Body of pancreas (tissue), 4 donors: ENCODE measurements around the gene MC4R. TPM values are rescaled to one million over a fixed set of nuclear protein-coding genes. Genes with fewer than 3 reads are reported as not detected.
"Not testable (repeated sequence)": the region's sequence is repeated elsewhere in the genome, so short reads cannot be mapped to it uniquely, and the experiment has no call there.

Experiments used
- ATAC-seq: fragments of 150-250 bp; one replicate; pipeline ENCODE4 v1.9.1; 2016
- DNase-seq, 4 donors: peaks; one replicate each; pipeline ENCODE4 v3.0.0-alpha.2; 2019
- H3K27ac ChIP-seq, 4 donors: fragments of 200-600 bp; sonication (generic); 1 replicate in 3 of 4; 2 replicates in 1 of 4; pipeline versions ENCODE4 v1.5.1 to v1.6.1; 2016 to 2019; ENCODE audit warnings: mild to moderate bottlenecking in 1 of 4, mixed read lengths in 1 of 4, moderate library complexity in 1 of 4
- H3K27me3 ChIP-seq, 2 donors: fragments of 200-600 bp; sonication (generic); one replicate each; pipeline ENCODE4 v1.6.0; 2016; ENCODE audit warnings: mild to moderate bottlenecking in 1 of 2
- H3K36me3 ChIP-seq, 2 donors: fragments of 200-600 bp; sonication (generic); replicated peaks in 1 of 2; 2 replicates each; pipeline ENCODE4 v1.5.1; 2016; ENCODE audit warnings: low read depth in 2 of 2; ENCODE audit not compliant: insufficient read depth in 1 of 2
- H3K4me1 ChIP-seq: fragments of 200-600 bp; sonication (generic); one replicate; pipeline ENCODE4 v1.6.0; 2016
- H3K4me3 ChIP-seq, 2 donors: fragments of 200-600 bp; sonication (generic); 1 replicate in 1 of 2; 2 replicates in 1 of 2; pipeline ENCODE4 v1.5.1; 2016 to 2019
- H3K9me3 ChIP-seq, 3 donors: fragments of 200-600 bp; sonication (generic); 1 replicate in 2 of 3; 2 replicates in 1 of 3; pipeline ENCODE4 v1.5.1; 2016
- CTCF ChIP-seq, 7 experiments: fragments of 450-650 bp in 4 of 7; fragments of 200-600 bp in 3 of 7; sonication (generic) in 3 of 7; IDR thresholded peaks; one replicate each; pipeline ENCODE4 v1.5.1; 2016 to 2019; ENCODE audit warnings: antibody characterized with exemption in 7 of 7
- POLR2A ChIP-seq, 3 donors: fragments of 450-650 bp; IDR thresholded peaks; one replicate each; pipeline ENCODE4 v1.6.1; 2016; ENCODE audit warnings: antibody characterized with exemption in 3 of 3, mild to moderate bottlenecking in 2 of 3
- WGBS, 2 donors: methylation state at CpG; one replicate each; pipeline ENCODE4 v1.1.5; 2017; 5-methylcytosine and 5-hydroxymethylcytosine counted together
- intact Hi-C: fragments of 100-400 bp; cut with DNase I; formaldehyde crosslinking; loops from one replicate; pipeline ENCODE4 v1.15.1; 2023
- total RNA-seq, 2 donors: library from RNA; depleted of rRNA; stranded (reverse); fragments of >200 nt; gene quantifications; one replicate each; pipeline ENCODE4 v1.1.0, GENCODE V29; 2016

MC4R gene
- total RNA-seq: not detected

GRCh38 chr18:60372596-60372995 lies at the start of gene MC4R:
Gene MC4R, minus strand, starts transcription at chr18:60372775. Its CDS starts 426 bp downstream, at chr18:60372349.
- ATAC-seq (no peak), DNase-seq (peak in 1 of 4 donors; percentile 9)
- H3K36me3 ChIP-seq: no peaks in the 10 kb centered on the region
- no peak for TF ChIP-seq POLR2A (IDR thresholded peaks at IDR 0.05)
- WGBS, 2 donors: 3 to 6% methylated on average over 9 of the region's 9 CpGs
- no peak within 1 kb of the TSS for H3K4me3 ChIP-seq
- intact Hi-C loops: no loop called here
- no peaks in the 10 kb centered on the region for H3K27me3 ChIP-seq
- H3K4me1 ChIP-seq: no peaks in the 10 kb centered on the region
- no peak within 1 kb of the TSS for H3K27ac ChIP-seq
- no peaks in the 10 kb centered on the region for H3K9me3 ChIP-seq

GRCh38 chr18:60422306-60422705 lies 49.7 kb upstream of the MC4R start:
- ATAC-seq, H3K4me1 ChIP-seq, H3K4me3 ChIP-seq, intact Hi-C loops, H3K36me3 ChIP-seq, DNase-seq, H3K27ac ChIP-seq, H3K9me3 ChIP-seq, H3K27me3 ChIP-seq: not testable (repeated sequence)
- 83 to 90% methylated on average over 8 of the region's 8 CpGs for WGBS, 2 donors

GRCh38 chr18:60421356-60422118 lies 49.0 kb upstream of the MC4R start:
- H3K27ac ChIP-seq: no peak overlapping the region
- no peaks in the 10 kb centered on the region for H3K27me3 ChIP-seq
- TF ChIP-seq CTCF (IDR thresholded peaks at IDR 0.05): no peak
- 63 to 81% methylated on average over 21 of the region's 21 CpGs for WGBS, 2 donors
- H3K4me1 ChIP-seq: no peaks in the 10 kb centered on the region
- H3K4me3 ChIP-seq: no peak overlapping the region
- no peaks in the 10 kb centered on the region for H3K36me3 ChIP-seq
- intact Hi-C loops: no loop called here
- DNase-seq: no peak
- no peak for ATAC-seq
- no peaks in the 10 kb centered on the region for H3K9me3 ChIP-seq

GRCh38 chr18:60417946-60418345 lies 45.4 kb upstream of the MC4R start:
- Histone ChIP-seq H3K9me3 (no peaks in the 10 kb centered on the region), H3K27ac (no peak overlapping the region), H3K27me3 (no peaks in the 10 kb centered on the region), H3K4me3 (no peak overlapping the region), H3K4me1 (no peaks in the 10 kb centered on the region), H3K36me3 (no peaks in the 10 kb centered on the region)
- ATAC-seq: no peak
- DNase-seq: no peak
- intact Hi-C loops: no loop called here
- no peak for TF ChIP-seq POLR2A (IDR thresholded peaks at IDR 0.05)
- TF ChIP-seq CTCF (IDR thresholded peaks at IDR 0.05): no peak

GRCh38 chr18:60413944-60414547 lies 41.5 kb upstream of the MC4R start:
- ATAC-seq (no peak), DNase-seq (no peak)
- 67 to 69% methylated on average over 3 of the region's 3 CpGs for WGBS, 2 donors
- Histone ChIP-seq H3K36me3 (no peaks in the 10 kb centered on the region), H3K27me3 (no peaks in the 10 kb centered on the region), H3K9me3 (no peaks in the 10 kb centered on the region), H3K4me3 (no peak overlapping the region), H3K4me1 (no peaks in the 10 kb centered on the region), H3K27ac (no peak overlapping the region)
- TF ChIP-seq POLR2A (IDR thresholded peaks at IDR 0.05): no peak
- peak in 1 of 7 experiments; percentile 4 for TF ChIP-seq CTCF (IDR thresholded peaks at IDR 0.05)
- intact Hi-C loops: no loop called here

- H3K27me3 ChIP-seq: no peaks in the 10 kb centered on the region
- H3K27ac ChIP-seq: no peak overlapping the region
- TF ChIP-seq POLR2A (IDR thresholded peaks at IDR 0.05) (no peak), CTCF (IDR thresholded peaks at IDR 0.05) (no peak)
- ATAC-seq (no peak), DNase-seq (no peak)
- 46 to 47% methylated on average over 5 of the region's 5 CpGs for WGBS, 2 donors
- intact Hi-C loops: no loop called here
- H3K9me3 ChIP-seq: no peaks in the 10 kb centered on the region
- no peak overlapping the region for H3K4me3 ChIP-seq
- H3K4me1 ChIP-seq: no peaks in the 10 kb centered on the region
- H3K36me3 ChIP-seq: no peaks in the 10 kb centered on the region
Observed at GRCh38 chr18:60411715-60412114, 39.1 kb upstream of the MC4R start.
